ENCODE data around the gene HACD4.

- TF ChIP-seq GATA2 (IDR thresholded peaks at IDR 0.05; ENCODE audit: low read depth, low read length) (no peak), GATA3 (IDR thresholded peaks at IDR 0.05; ENCODE audit: low read depth, low read length) (no peak)
Measured at GRCh38 chr9:20988671-20989315, 42.6 kb downstream of the HACD4 start.

Data from SH-SY5Y (cell line).